Fibroblast of lung (primary cell): ENCODE results near the gene ZNF595.
"Not testable (repeated sequence)": the region's sequence is repeated elsewhere in the genome, so short reads cannot be mapped to it uniquely, and the experiment has no call there.

Source experiments
- EZH2 ChIP-seq: IDR thresholded peaks from 2 replicates; pipeline ENCODE4 v1.5.1; 2012; ENCODE audit warnings: low read length, control low read depth, mild to moderate bottlenecking; ENCODE audit errors: missing control alignments
- TF ChIP-seq, protein P1 (sequence below), 2 donors: IDR thresholded peaks in 1 of 2; conservative IDR thresholded peaks in 1 of 2; 1 replicate in 1 of 2; 2 replicates in 1 of 2; pipeline ENCODE4 v1.5.1; 2011 to 2012; ENCODE audit warnings: low read length in 2 of 2, control low read depth in 1 of 2, inconsistent platforms in 1 of 2, low read depth in 1 of 2, mild to moderate bottlenecking in 1 of 2

DNA sequence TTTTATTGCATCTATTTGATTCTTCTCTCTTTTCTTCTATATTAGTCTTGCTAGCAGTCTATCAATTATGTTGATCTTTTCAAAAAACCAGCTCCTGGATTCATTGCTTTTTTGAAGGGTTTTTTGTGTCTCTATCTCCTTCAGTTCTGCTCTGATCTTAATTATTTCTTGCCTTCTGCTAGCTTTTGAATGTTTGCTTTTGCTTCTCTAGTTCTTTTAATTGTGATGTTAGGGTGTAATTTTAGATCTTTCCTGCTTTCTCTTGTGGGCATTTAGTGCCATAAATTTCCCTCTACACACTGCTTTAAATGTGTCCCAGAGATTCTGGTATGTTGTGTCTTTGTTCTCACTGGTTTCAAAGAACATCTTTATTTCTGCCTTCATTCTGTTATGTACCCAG lies 14.9 kb upstream of the ZNF595 start:
- TF ChIP-seq, protein P1, sequence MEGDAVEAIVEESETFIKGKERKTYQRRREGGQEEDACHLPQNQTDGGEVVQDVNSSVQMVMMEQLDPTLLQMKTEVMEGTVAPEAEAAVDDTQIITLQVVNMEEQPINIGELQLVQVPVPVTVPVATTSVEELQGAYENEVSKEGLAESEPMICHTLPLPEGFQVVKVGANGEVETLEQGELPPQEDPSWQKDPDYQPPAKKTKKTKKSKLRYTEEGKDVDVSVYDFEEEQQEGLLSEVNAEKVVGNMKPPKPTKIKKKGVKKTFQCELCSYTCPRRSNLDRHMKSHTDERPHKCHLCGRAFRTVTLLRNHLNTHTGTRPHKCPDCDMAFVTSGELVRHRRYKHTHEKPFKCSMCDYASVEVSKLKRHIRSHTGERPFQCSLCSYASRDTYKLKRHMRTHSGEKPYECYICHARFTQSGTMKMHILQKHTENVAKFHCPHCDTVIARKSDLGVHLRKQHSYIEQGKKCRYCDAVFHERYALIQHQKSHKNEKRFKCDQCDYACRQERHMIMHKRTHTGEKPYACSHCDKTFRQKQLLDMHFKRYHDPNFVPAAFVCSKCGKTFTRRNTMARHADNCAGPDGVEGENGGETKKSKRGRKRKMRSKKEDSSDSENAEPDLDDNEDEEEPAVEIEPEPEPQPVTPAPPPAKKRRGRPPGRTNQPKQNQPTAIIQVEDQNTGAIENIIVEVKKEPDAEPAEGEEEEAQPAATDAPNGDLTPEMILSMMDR (conservative IDR thresholded peaks at IDR 0.05 in 1 of 2, IDR thresholded peaks at IDR 0.05 in 1 of 2; ENCODE audit: low read depth in 1 of 2, low read length in 2 of 2) = not testable (repeated sequence)
- not testable (repeated sequence) for TF ChIP-seq EZH2
